SK-N-SH treated with all-trans-retinoic acid at 6 μM for 48 hours (cell line): ENCODE results near the gene GOT1.

ENCODE experiments used
- ATAC-seq: fragments of 200-7000 bp; cut with Tn5 transposase; 3 replicates; pipeline ENCODE4 v1.9.1; 2020; ENCODE audit warnings: mild to moderate bottlenecking, moderate library complexity
- ARNTL ChIP-seq: fragments of 450-650 bp; formaldehyde crosslinking; IDR thresholded peaks from 2 replicates; pipeline ENCODE4 v1.5.0; 2020; ENCODE audit warnings: low read depth, mild to moderate bottlenecking, moderate library complexity, borderline replicate concordance
- BACH2 ChIP-seq: fragments of 250-450 bp; sonication (Bioruptor Pico); IDR thresholded peaks from 2 replicates; pipeline ENCODE4 v1.9.0; 2021; ENCODE audit warnings: mild to moderate bottlenecking, borderline replicate concordance
- CSDC2 ChIP-seq: fragments of 250-450 bp; sonication (Bioruptor Pico); IDR thresholded peaks from 2 replicates; pipeline ENCODE4 v1.5.0; 2020; ENCODE audit warnings: mild to moderate bottlenecking, moderate library complexity
- CSRNP3 ChIP-seq: fragments of 250-450 bp; sonication (Bioruptor Pico); IDR thresholded peaks from 2 replicates; pipeline ENCODE4 v1.5.1; 2021; ENCODE audit warnings: mild to moderate bottlenecking, moderate library complexity
- ESRRG ChIP-seq: fragments of 250-450 bp; sonication (Bioruptor Pico); IDR thresholded peaks from 2 replicates; pipeline ENCODE4 v1.6.1; 2021; ENCODE audit warnings: mild to moderate bottlenecking
- GLIS3 ChIP-seq: fragments of 250-450 bp; sonication (Bioruptor Pico); IDR thresholded peaks from 2 replicates; pipeline ENCODE4 v1.5.0; 2020; ENCODE audit warnings: mild to moderate bottlenecking, moderate library complexity
- ISL1 ChIP-seq: fragments of 250-450 bp; sonication (Bioruptor Pico); IDR thresholded peaks from 2 replicates; pipeline ENCODE4 v2.1.2; 2022; ENCODE audit warnings: mild to moderate bottlenecking, moderate library complexity
- PATZ1 ChIP-seq: fragments of 250-450 bp; sonication (Bioruptor Pico); IDR thresholded peaks from 2 replicates; pipeline ENCODE4 v1.8.0; 2020; ENCODE audit warnings: mild to moderate bottlenecking, moderate library complexity, borderline replicate concordance
- POU6F1 ChIP-seq: fragments of 250-450 bp; sonication (Bioruptor Pico); IDR thresholded peaks from 2 replicates; pipeline ENCODE4 v1.8.0; 2021; ENCODE audit warnings: low read depth, mild to moderate bottlenecking, moderate library complexity, borderline replicate concordance
- PPARA ChIP-seq: fragments of 250-450 bp; sonication (Bioruptor Pico); IDR thresholded peaks from 2 replicates; pipeline ENCODE4 v1.5.0; 2020; ENCODE audit warnings: mild to moderate bottlenecking, borderline replicate concordance
- RARB ChIP-seq: fragments of 250-450 bp; sonication (Bioruptor Pico); IDR thresholded peaks from 2 replicates; pipeline ENCODE4 v1.8.0; 2021; ENCODE audit warnings: mild to moderate bottlenecking, moderate library complexity
- SNAI2 ChIP-seq: fragments of 250-450 bp; sonication (Bioruptor Pico); IDR thresholded peaks from 2 replicates; pipeline ENCODE4 v1.5.0; 2020; ENCODE audit warnings: mild to moderate bottlenecking, moderate library complexity
- TCF4 ChIP-seq: fragments of 250-450 bp; sonication (Bioruptor Pico); IDR thresholded peaks from 2 replicates; pipeline ENCODE4 v1.8.0; 2021; ENCODE audit warnings: mild to moderate bottlenecking, moderate library complexity, borderline replicate concordance
- TOX ChIP-seq: fragments of 250-450 bp; sonication (Bioruptor Pico); IDR thresholded peaks from 2 replicates; pipeline ENCODE4 v1.8.0; 2021; ENCODE audit warnings: mild to moderate bottlenecking, moderate library complexity, borderline replicate concordance
- ZFP3 ChIP-seq: fragments of 250-450 bp; sonication (Bioruptor Pico); IDR thresholded peaks from 2 replicates; pipeline ENCODE4 v1.5.0; 2020; ENCODE audit warnings: mild to moderate bottlenecking, moderate library complexity
- ZFP30 ChIP-seq: fragments of 450-650 bp; formaldehyde crosslinking; IDR thresholded peaks from 2 replicates; pipeline ENCODE4 v1.5.0; 2022; ENCODE audit warnings: mild to moderate bottlenecking, moderate library complexity
- ZNF70 ChIP-seq: fragments of 450-650 bp; formaldehyde crosslinking; IDR thresholded peaks from 2 replicates; pipeline ENCODE4 v1.5.0; 2020; ENCODE audit warnings: mild to moderate bottlenecking, moderate library complexity
- ZNF8 ChIP-seq: fragments of 450-650 bp; formaldehyde crosslinking; IDR thresholded peaks from 2 replicates; pipeline ENCODE4 v1.5.0; 2020; ENCODE audit warnings: mild to moderate bottlenecking, moderate library complexity
- TF ChIP-seq, protein P1 (sequence below): fragments of 250-450 bp; sonication (Bioruptor Pico); IDR thresholded peaks from 2 replicates; pipeline ENCODE4 v1.5.0; 2020; ENCODE audit warnings: mild to moderate bottlenecking, moderate library complexity

Gene GOT1

DNA sequence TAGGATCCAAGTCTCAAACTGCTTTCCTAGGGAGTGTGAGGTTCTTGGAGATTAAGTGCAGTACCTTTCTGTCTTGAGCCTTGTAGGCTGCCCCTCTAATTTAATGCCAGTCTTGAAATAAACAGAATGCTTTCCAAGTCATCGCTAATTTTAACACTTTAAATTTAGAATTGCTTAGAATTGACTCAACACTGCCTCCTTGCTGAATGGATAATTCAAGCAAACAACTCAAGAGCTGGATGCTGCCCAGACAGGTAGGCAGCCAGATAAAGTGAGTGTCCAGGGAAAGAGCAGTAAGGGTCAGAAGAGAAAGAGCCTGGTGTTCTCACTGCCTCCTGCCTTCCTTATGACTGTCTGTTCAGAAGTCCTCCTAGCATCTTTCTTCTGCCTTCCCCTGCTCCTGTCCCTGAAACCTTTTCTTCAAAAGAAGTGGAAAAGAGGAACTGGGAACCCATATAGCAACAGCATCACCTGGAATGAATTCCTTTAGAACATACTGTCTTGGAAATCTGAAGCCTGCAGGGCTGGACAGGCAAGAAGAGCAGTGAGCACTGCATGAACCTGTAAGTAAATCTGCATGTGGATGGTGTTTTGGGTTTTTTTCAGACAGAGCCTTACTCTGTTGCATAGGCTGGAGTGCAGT lies 3.1 kb upstream of the GOT1 start:
- no peak for TF ChIP-seq BACH2 (CRISPR knock-in tag)
- TF ChIP-seq ZNF8 (CRISPR knock-in tag) = no peak
- TF ChIP-seq CSDC2 (CRISPR knock-in tag) = no peak
- no peak for TF ChIP-seq CSRNP3
- no peak for TF ChIP-seq RARB (CRISPR knock-in tag)
- TF ChIP-seq ARNTL (CRISPR knock-in tag) = no peak

DNA sequence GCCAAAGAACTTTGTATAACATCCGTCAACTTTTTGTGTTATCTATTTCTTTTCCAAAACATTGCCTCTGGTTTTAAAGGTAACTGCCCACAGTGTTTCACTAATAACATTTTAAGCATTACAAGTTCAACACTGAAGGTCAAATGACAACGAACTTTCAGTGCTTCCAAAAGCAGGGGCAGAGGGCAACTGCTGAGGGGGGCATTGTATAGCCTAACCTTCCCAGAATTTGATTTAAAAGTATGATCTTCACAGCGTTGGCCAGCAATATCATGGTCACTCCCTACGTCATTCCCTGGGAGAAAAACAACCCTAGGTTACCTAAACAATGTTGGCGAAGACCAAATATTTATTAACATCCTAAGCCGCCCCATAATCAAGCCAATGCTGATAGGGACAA lies 2.5 kb upstream of the GOT1 start:
- no peak for ATAC-seq
- TF ChIP-seq ARNTL (CRISPR knock-in tag) (no peak), ESRRG (CRISPR knock-in tag) (no peak), SNAI2 (CRISPR knock-in tag) (no peak), BACH2 (CRISPR knock-in tag) (no peak), TOX (CRISPR knock-in tag) (no peak), PATZ1 (CRISPR knock-in tag) (no peak), RARB (CRISPR knock-in tag) (no peak), ZNF70 (CRISPR knock-in tag) (no peak), ZFP30 (no peak), PPARA (CRISPR knock-in tag) (no peak), ZFP3 (CRISPR knock-in tag) (no peak), TCF4 (CRISPR knock-in tag) (no peak), POU6F1 (CRISPR knock-in tag) (no peak), CSDC2 (CRISPR knock-in tag) (no peak), GLIS3 (CRISPR knock-in tag) (no peak)
- TF ChIP-seq, protein P1, sequence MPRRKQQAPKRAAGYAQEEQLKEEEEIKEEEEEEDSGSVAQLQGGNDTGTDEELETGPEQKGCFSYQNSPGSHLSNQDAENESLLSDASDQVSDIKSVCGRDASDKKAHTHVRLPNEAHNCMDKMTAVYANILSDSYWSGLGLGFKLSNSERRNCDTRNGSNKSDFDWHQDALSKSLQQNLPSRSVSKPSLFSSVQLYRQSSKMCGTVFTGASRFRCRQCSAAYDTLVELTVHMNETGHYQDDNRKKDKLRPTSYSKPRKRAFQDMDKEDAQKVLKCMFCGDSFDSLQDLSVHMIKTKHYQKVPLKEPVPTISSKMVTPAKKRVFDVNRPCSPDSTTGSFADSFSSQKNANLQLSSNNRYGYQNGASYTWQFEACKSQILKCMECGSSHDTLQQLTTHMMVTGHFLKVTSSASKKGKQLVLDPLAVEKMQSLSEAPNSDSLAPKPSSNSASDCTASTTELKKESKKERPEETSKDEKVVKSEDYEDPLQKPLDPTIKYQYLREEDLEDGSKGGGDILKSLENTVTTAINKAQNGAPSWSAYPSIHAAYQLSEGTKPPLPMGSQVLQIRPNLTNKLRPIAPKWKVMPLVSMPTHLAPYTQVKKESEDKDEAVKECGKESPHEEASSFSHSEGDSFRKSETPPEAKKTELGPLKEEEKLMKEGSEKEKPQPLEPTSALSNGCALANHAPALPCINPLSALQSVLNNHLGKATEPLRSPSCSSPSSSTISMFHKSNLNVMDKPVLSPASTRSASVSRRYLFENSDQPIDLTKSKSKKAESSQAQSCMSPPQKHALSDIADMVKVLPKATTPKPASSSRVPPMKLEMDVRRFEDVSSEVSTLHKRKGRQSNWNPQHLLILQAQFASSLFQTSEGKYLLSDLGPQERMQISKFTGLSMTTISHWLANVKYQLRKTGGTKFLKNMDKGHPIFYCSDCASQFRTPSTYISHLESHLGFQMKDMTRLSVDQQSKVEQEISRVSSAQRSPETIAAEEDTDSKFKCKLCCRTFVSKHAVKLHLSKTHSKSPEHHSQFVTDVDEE (CRISPR knock-in tag) = no peak

More for the DNA sequence above, 3.1 kb upstream of the GOT1 start:
- ATAC-seq = no peak

- TF ChIP-seq, protein P1 (CRISPR knock-in tag) = no peak
- TF ChIP-seq ZNF70 (CRISPR knock-in tag) (no peak), CSRNP3 (no peak), GLIS3 (CRISPR knock-in tag) (no peak), ISL1 (CRISPR knock-in tag) (no peak)
- TF ChIP-seq, all 23 proteins: peak for 0
- ATAC-seq = no peak
Observed at GRCh38 chr10:99432047-99432446, 1.6 kb upstream of the GOT1 start.
